HT-29 (cell line): ENCODE data around the gene DAZAP1. TPM values are rescaled to one million over a fixed set of nuclear protein-coding genes. Genes with fewer than 3 reads are reported as not detected.
A peak's percentile ranks its signal among the peaks of the same experiment; 100 is the strongest.

Experiments
- DNase-seq: peaks from one replicate; pipeline ENCODE4 v3.0.0-alpha.2; 2015; ENCODE audit warnings: low spot score
- total RNA-seq: library from RNA; depleted of rRNA; stranded (reverse); fragments of >200 nt; shearing (Covaris generic); gene quantifications from 2 replicates; pipeline ENCODE4 v1.2.3, GENCODE V29; 2014

Gene DAZAP1
- total RNA-seq, 1 experiment from 2014 or later: 234 TPM

GRCh38 chr19:1439525-1440417 lies 32.4 kb downstream of the DAZAP1 start:
- peak; percentile 19 for DNase-seq

GRCh38 chr19:1440418-1440801 lies 33.0 kb downstream of the DAZAP1 start:
- DNase-seq: no peak

- no peak for DNase-seq
Observed at GRCh38 chr19:1441022-1441426, 33.6 kb downstream of the DAZAP1 start.

- DNase-seq: no peak
Observed at GRCh38 chr19:1441677-1442438, 34.5 kb downstream of the DAZAP1 start.

- peak; percentile 52 for DNase-seq
Observed at GRCh38 chr19:1445185-1445931, 38.0 kb downstream of the DAZAP1 start.

DNA sequence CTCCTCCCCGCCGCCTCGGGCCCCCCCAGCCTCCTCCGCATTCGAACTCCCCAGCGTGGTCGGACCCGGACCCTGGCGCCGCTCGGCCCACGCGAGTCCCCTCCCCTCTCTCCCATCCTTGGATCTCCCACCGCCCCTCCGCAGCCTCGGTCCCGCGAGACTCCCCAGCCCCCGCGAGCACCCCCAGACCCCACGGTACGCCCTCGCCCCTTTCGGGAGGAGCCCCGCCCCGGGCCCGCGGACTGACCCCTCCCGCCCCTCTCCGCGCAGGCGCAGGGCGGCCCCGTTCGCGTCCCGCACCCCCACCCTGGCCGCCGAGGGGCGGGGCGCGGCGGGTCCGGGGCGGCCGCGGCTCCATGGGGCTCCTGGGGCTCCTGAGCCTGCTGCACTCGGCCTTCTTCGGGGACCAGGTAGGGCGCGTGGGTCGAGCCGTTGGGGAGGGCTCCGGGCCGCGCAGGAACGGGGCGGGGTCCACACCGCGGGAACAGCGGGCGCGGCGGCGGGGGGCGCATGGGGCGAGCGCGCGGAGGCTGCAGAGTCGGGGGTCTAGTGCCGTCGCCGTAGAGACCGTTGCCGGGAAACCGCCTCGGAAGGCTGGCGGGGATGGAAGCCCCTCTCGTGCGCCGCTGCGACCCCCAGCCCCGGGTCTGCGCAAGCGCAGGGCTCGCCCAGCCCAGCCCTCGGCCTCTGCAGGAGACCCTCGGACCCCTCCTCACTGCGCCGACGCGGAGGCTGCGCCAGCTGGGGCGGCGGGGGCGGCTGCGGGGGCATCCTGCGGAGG lies 38.7 kb downstream of the DAZAP1 start:
- DNase-seq: no peak

- DNase-seq: peak; percentile 26
Observed at GRCh38 chr19:1446713-1447481, 39.5 kb downstream of the DAZAP1 start.

GRCh38 chr19:1447504-1447903 lies 40.1 kb downstream of the DAZAP1 start:
- DNase-seq: no peak

DNA sequence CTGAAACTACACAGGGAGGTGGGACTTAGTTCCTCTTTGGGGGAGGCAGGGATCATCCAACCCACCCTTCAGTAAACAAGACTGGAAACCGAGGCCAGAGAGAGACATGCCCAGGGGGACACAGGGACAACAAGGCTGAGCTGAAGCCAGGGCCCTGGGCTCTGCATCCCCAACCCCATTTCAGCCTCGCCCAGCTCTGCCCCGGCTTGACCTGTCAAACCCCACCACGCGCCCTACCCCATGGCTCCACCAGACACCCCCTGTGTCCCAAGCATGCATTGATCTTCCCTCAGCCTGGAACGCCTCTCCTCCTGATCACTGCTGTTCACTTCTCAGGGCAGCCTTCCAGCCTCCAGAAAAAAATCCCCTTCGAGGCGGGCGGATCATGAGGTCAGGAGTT lies 40.6 kb downstream of the DAZAP1 start:
- DNase-seq: no peak

DNA sequence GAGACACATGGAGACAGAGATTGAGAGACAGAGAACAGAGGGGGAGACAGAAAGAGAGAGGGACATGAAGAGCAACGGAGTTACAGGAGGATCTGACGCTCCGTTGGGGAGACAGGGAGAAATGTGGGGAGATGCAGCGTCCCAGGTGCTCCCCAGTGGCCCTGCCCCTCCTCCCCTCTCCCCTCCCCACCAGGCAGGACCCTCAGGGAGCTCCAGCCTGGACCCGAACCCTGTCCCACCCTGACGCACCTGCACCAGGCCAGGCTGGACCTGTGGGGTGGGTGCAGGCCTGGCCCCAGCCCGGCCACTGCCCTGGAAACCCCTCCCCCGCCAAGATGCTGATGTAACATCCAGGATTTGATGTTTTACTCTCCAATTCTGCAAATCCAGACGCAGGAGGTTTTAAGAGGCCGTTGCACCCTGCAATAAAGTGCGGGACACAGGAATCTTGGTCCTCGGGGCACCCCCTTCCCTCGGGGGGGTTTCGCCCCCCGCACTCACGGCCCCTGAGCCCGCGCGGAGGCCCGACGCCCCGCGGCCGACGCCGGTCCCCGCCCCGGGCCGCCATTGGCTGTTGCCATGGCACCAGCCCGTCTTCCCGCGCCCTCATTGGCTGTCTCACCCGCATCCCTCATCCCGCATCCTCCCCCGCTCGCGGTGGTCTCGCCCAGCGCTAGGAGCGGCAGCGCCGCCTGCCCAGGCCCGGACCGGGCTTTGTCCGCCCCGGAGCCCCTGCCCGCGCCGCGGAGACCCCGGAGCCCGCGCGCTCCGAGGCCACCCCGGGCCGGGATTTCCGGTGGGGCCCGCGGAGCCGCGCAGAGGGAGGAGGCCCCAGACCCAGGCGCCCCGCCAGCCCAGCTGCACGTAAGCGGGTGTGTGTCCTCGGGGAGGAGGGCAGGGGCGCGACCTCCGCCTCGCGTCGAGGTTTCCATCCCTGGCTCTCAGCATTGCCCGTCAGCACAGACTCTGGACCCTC lies 42.4 kb downstream of the DAZAP1 start, which contains the start of gene APC2:
Gene APC2, plus strand, starts transcription at position 655 of the 976 bp plus-strand sequence. CDS start 2,881 bp downstream, outside the sequence.
- no peak for DNase-seq

DNA sequence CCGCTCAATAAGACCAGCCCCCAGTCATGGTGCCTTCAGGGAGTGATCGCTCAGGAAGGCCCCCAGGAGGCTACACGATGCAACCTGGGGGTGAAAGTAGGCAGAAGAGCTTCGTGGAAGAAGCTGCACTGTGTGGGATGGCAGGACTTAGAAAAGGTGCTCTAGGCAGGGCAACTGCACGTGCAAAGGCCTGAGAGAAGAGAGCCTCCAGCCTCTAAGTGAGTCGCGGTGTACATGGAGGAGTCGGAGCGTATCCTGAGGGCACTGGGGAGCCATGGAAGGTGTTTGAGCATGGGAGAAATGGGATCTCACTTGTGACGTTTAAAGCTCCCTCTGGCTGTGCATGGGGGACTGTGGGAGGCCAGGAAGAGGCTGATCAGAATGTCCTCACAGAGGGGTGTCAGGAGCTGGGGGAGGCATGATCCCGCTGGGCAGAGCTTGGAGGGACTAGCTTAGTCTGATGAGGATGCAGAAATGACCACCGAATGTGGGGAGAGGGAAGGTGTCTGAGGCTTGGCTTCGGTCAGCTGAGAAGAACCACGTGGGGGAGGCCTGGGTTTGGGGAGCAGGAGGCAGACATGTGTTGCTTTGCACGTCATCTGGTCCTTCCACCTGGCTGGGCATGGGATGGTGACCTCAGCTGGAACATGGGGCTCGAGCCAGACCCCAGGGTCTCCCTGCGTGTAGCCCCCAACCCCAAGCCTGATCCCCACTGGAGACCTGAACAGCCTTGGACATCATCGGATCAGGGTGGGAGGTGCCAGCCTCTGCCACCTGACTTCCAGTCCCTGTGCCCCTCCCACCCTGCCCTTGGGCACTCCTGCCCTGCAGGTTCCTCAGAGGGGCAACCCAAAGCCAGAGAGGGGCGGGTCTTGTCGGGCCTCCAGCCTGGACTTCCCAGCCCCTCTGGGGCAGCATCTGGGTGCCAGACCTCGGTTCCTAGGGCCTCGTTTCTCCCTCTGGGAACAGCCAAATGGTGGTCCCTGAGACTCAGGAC lies 43.6 kb downstream of the DAZAP1 start:
- DNase-seq: no peak

DNA sequence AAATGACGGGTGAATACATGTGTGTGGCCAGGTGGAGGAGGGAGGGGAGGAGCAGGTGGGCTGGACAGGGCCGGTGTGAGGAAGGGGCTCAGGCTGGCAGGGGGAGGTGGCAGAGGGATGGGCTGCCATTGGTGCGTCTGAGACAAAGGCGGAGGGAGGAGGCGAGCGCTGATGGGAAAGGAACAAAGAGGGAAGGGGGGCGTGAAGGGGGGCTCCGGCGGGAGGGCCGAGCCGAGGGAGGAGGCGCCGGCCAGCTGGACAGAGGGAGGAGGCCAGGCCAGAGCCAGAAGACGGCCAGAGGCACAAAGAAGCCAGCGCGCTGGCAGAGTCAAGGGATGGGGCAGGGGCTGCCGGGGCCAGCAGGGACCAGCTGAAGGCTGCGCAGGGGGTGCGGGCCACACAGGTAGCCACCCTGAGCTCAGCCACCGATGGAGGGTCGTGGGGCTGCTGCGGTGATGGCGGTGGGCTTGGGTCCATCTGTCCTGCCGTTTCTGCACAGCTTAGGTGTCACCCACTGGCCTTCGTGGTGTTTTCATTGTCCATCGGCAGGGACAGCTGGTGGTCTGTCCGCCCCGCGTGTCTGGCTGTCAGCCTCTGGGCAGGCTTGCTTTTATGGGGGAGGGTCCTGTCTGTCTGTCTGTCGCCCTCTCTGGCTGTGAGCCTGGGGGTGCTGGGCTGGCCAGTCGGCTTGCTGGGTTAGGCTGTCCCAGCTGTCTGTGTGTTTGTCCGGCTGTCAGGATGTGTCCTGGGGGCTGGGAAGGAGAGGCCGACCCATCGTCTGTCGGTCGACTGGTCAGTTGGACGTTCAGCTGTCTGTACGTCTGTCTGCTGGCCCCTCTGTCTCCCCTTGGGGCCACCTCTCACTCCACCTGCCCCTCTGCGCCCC lies 44.8 kb downstream of the DAZAP1 start:
- no peak for DNase-seq

DNA sequence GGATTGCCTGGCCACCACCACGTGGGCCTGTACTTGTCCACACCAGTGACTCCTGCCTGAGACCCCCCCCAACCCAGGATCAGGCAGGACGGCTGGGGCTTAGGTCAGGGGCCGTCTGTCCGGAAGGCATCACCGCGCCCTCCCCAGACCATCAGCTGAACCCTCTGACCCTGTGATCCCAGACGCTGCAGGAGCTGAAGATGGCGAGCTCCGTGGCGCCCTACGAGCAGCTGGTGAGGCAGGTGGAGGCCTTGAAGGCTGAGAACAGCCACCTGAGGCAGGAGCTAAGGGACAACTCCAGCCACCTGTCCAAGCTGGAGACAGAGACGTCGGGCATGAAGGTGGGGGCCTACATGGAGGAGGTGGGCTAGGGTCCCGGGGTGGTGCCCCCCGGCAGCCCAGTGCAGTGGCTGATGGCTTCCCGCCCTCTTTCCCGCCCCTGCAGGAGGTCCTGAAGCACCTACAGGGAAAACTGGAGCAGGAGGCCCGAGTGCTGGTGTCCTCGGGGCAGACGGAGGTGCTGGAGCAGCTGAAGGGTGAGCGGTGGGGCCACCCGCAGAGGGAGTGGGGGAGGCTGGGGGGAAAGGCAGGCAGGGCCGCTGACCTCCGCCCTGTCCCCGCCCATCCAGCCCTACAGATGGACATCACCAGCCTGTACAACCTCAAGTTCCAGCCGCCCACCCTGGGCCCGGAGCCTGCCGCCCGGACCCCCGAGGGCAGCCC lies 45.6 kb downstream of the DAZAP1 start:
- no peak for DNase-seq

- peak; percentile 31 for DNase-seq
Observed at GRCh38 chr19:1453525-1454364, 46.4 kb downstream of the DAZAP1 start.

DNA sequence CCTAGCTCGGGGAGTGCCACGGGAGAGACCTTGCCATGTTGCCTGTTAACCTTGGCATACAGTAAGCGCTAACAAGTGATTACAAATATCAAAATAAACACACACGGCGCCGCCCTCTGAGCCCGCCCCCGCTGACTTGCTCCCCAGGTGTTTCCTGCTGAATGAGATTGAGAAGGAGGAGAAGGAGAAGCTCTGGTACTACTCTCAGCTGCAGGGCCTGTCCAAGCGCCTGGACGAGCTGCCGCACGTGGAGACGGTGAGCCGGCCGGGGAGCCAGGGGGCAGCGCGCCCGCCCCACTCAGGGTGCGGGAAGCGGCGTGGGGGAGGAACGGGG lies 47.6 kb downstream of the DAZAP1 start:
- peak; percentile 43 for DNase-seq
